PC-3 (cell line): ENCODE data around the gene ITGA1.

Experiments
- EZH2 ChIP-seq: fragments of 300-600 bp; sonication (generic); IDR thresholded peaks from one replicate; pipeline ENCODE4 v1.6.1; 2017; ENCODE audit warnings: antibody characterized with exemption, mild to moderate bottlenecking, low read length; ENCODE audit not compliant: unreplicated experiment
- EZH2phosphoT487 ChIP-seq: fragments of 300-600 bp; sonication (generic); IDR thresholded peaks from 2 replicates; pipeline ENCODE4 v1.6.1; 2018; ENCODE audit warnings: mild to moderate bottlenecking, antibody characterized with exemption, low read length, borderline replicate concordance
- TF ChIP-seq, protein P1 (sequence below): fragments of 300-600 bp; sonication (generic); conservative IDR thresholded peaks from 2 replicates; pipeline ENCODE4 v1.5.1; 2017; ENCODE audit warnings: antibody characterized with exemption, low read depth, mild to moderate bottlenecking, low read length

GRCh38 chr5:52875827-52876226, 88.1 kb downstream of the ITGA1 start:
- TF ChIP-seq, protein P1, sequence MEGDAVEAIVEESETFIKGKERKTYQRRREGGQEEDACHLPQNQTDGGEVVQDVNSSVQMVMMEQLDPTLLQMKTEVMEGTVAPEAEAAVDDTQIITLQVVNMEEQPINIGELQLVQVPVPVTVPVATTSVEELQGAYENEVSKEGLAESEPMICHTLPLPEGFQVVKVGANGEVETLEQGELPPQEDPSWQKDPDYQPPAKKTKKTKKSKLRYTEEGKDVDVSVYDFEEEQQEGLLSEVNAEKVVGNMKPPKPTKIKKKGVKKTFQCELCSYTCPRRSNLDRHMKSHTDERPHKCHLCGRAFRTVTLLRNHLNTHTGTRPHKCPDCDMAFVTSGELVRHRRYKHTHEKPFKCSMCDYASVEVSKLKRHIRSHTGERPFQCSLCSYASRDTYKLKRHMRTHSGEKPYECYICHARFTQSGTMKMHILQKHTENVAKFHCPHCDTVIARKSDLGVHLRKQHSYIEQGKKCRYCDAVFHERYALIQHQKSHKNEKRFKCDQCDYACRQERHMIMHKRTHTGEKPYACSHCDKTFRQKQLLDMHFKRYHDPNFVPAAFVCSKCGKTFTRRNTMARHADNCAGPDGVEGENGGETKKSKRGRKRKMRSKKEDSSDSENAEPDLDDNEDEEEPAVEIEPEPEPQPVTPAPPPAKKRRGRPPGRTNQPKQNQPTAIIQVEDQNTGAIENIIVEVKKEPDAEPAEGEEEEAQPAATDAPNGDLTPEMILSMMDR: no peak
- TF ChIP-seq EZH2 (no peak), EZH2phosphoT487 (no peak)
